GM21825 (cell line): ENCODE data around the gene PDE11A.
"Not testable (repeated sequence)": the region's sequence is repeated elsewhere in the genome, so short reads cannot be mapped to it uniquely, and the experiment has no call there.

Source experiments
- ATAC-seq: cut with Tn5 transposase; IDR thresholded peaks from one replicate; pipeline ENCODE4 v1.9.1; 2021; ENCODE audit warnings: mild to moderate bottlenecking, moderate library complexity; ENCODE audit not compliant: unreplicated experiment

PDE11A gene

DNA sequence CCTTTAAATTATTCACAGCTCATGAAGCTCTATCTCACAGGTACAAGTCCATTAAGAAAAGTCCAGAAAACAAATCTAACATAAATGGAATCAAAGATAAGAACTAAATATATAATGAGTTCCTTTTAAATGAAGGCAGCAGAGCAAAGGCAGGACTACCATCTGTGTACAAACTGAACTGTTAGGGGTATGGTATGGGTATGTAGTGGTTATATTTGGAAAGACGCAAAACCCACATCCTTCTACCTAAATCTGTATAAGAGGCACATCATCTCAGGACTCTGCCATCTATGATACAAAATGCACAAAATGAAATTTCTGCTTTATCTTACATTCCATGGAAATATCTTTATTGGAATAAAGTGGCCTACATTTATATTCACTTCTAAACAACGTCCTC lies 59.9 kb downstream of the PDE11A start:
- ATAC-seq: no peak

DNA sequence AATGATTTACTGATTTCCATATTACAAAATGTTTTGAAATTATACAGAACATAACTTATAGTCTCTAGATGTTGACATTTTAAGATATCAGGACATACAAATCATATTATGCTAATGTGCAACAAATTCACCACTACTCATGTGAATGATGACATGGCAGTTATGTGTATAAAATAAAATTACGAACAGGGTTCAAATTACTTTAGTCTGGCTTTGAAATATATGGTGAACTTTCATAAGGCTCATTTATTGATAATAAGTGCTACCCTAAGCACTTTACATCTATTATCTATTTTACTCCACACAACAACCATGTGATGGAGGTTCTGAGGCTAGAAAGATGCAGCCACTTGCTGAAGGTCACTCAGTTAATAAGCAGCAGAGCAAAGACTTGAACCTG lies 62.8 kb downstream of the PDE11A start:
- ATAC-seq: no peak

DNA sequence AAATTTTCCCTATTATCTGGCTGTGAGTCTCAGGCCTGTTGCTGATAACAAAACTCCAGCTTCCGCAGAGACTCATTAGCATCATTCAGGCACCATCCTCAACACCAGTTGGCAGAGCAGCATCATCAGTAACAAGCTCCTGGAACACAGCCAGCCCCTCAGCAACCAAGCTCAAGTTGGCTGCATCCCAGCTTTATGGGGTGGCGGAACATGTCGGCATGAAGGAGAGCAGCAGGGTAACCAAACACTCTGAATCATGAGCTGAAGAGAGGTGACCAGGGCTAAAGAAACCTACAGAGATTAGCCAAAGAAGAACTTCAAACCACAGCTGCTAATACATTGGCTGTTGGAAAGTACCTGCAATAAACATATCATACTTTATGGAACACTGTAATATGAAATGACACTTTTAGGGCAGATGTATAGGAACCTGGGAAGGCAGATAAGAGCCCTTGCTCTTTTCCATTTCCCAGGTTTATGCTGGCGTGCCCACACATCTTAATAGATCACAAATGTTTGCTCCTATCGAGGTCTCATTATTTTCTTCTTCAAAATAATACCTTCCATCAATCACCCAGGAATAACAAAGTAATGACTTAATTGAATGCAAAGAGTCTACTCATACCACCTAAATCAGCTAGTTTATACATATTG lies 63.8 kb downstream of the PDE11A start:
- ATAC-seq: no peak

DNA sequence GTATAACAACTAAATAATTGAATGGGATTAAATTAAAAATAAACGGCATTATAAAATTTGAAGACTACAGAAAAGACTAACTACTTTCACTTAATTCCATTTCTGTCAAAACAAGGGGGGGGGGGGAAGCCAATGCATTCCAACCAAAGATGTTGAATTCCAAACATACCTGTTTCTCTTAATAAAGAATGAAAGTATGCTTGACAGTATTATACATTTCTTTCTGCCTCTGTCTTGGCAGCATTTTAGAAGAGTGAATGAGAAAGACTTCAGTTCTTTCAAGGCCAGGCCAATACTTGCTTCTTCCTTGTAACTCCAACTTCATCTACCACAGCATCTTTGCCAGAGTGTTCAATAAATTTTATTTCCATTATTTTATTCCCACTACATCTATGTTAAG lies 65.9 kb downstream of the PDE11A start:
- no peak for ATAC-seq

DNA sequence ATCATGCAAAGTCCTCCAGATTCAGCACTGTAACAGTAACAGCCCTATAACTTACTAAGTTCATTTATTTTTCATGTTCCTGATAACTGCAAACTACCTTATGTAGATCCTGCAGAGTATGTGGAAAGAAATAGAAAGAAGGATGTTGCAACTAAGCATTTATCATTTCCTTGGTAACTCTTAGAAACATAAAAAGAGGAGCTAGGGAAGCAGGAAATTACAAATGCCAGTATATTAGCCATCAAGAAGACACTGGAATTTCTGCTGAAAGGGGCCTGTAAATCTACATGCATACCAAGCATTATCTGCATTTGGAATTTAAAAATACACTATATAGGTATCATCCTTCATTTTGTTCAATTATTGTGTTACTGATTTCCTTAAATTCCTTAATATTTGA lies 66.8 kb downstream of the PDE11A start:
- no peak for ATAC-seq

DNA sequence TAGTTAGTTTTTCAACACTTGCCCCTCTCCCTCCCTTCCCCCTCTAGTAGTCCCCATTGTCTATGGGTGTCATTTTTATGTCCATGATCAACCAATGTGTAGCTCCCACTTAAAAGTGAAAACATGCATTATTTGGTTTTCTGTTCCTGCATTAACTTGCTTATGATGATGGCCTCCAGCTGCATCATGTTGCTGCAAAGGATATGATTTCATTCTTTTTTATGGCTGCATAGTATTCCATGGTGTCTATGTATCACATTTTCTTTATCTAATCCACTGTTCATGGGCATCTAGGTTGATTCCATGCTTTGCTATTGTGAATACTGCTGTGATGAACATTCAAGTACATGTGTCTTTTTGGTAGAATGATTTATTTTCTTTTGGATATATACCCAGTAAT lies 70.5 kb downstream of the PDE11A start:
- ATAC-seq: no peak

DNA sequence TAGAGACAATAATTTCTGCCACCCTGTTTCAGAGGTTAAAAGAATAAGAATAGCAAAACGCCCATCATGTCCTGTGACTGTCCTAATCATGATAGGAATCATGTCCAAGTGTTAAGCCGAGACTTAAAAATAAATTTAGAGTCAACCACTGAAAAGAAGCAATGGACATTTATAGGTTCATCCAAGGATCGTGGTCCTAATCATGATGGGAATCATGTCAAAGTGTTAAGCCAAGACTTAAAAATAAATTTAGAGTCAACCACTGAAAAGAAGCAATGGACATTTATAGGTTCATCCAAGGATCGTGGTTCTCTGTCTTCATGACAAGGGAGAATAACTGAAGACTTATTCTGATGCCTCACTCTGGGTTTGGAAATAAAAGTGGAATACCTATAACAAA lies 73.6 kb downstream of the PDE11A start:
- no peak for ATAC-seq

DNA sequence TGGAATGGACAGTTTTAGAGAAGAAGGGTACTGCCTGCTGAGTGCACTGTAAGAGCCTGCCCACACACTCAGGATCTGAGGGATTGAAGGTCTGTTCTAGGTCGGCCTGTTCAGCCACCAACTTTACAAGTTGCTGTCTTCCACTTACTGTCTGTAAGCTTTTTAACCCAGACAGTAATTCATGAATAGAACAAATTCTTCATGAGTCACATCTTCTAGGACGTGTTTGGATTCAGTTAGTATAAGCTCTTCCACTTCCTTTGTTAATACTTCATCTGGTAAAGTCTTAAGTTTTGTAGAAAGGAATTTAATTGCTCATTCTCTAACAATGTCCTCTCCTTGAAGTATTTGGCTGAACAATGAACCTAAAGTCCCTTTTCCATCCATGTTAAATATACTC lies 74.6 kb downstream of the PDE11A start:
- ATAC-seq: no peak

DNA sequence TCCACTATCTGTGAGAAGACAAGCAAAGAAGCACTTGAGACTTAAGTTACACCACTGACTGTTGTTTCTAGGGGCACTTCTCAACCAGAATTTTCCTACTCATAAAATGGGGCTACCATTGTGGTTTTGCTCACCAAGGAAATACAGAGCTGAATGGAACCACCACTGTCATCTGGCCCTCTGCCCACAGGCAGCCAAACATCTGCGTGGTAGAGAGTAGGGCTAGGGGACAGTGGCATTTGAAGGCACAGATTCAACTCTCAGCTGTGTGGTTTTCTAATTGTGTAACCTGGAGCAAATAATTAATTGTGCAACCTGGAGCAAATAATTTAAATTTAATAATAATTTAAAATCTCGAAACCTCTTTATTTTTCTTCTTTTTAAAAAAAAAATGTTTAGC lies 79.6 kb downstream of the PDE11A start:
- no peak for ATAC-seq

DNA sequence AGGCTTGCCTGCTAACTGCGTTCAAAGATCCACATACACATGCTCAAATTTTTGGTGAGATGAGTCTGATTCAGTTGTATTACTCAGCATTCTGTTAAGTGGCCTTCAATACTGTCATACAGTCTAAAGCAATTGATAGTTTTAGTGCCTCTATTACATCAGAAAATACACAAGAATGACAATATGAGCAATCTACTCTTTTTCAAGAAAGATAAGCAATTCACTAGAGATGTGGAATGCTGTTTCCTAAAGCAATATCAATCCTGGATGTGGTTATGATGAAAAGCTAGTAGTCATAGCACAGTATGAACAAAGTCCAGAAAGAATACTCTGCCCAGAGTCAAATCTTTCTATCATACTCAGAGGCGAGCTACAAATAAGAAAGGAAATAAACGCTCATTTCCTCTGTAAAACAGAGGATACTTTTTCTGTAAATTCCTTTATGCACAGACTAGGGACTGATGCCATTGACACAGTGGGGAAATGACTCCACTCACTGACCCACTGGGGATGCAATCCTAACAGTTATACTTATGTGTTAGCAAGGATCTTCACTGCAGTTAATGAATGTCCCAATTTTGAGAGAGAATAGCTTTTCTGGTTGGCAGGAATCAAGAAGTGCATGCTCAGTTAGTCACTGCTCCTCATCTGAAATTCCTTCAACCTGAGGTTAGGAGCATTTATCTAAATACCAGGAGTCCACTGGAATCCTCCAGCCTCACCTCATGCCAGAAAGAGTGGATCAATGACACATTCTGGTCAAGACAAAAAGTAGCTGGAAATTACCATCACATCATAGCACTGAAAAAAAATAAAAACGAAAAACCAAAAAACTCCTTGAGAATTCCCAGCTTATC lies 83.3 kb downstream of the PDE11A start:
- no peak for ATAC-seq

DNA sequence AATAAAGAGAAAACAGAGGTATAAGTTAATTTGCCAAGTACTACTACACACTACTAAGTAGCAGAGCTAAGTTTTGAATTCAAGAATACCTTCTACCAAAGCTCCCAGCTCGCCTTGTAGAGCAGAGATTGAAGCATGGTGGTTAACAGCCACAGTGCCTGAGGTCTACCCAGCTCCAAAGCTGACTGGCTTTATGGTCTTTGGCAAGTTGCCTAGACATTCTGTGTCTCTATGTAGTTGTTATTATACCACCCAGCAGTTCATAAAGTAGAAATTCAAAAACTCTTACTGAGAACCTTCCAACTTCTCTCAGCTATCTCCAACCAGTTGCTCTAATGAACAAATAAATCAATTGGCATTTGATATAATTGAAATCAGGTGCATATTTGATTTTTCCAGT lies 87.8 kb downstream of the PDE11A start:
- ATAC-seq: no peak

DNA sequence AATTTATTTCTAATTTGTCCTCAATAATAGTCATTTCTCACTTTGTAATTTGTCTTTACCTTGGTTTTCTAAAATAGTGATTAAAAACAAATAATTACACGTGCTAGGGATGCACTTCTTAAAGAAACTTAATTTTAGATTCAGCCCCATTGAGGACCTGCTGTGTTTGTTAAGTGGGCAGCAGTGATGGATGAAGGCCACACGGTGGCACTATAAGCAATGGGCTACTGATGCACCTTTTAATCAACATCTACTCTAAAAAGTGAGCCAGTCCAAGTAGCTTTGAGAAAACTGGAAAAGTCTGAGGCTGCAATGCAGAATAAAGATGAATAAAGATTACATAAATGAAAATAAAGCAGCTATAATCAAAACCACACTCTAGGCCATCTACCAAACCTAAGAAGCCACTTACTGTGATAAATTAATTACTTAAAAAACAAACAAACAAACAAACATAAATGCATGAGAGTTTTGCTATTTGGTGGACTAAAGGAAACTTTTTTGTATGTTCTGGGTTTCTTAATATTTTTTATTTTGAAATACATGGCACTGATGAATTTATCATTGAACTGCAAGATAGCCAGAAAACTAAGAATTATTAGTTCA lies 89.3 kb downstream of the PDE11A start:
- ATAC-seq: no peak

DNA sequence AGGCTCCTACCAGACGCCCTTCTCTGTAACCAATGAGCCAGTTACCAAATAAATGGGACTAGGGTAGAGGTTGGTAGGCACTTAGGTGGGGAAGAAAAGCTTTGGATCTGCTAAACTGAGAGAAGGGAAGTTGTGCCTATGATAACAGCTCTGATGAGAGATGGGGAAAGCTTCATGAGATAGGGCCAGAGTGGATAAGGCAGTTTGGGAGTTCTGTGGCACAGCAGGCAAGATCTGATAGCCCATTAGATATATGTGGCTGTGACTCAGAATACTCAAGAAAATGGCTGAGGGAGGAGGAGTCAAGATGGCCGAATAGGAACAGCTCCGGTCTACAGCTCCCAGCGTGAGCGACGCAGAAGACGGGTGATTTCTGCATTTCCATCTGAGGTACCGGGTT lies 99.8 kb downstream of the PDE11A start:
- ATAC-seq: no peak

DNA sequence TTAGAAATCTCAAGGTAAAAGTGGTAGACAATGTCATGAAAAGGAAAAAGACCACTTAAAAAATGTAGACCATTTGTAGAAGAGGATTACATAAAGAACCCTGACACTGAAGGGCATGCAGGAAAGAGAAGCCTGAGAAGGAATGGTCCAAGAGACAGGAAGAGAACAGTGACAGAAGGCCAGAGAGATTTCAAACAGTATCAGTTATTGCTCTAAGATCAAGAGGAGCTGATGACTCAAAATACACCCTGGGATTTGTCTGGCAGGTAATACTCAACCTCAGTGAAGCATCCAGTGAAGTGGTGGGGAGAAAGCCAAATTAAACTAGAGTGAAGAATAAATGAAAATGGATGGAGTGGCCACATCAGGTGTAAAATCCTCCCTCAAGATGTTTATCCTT lies 100.5 kb downstream of the PDE11A start:
- no peak for ATAC-seq

DNA sequence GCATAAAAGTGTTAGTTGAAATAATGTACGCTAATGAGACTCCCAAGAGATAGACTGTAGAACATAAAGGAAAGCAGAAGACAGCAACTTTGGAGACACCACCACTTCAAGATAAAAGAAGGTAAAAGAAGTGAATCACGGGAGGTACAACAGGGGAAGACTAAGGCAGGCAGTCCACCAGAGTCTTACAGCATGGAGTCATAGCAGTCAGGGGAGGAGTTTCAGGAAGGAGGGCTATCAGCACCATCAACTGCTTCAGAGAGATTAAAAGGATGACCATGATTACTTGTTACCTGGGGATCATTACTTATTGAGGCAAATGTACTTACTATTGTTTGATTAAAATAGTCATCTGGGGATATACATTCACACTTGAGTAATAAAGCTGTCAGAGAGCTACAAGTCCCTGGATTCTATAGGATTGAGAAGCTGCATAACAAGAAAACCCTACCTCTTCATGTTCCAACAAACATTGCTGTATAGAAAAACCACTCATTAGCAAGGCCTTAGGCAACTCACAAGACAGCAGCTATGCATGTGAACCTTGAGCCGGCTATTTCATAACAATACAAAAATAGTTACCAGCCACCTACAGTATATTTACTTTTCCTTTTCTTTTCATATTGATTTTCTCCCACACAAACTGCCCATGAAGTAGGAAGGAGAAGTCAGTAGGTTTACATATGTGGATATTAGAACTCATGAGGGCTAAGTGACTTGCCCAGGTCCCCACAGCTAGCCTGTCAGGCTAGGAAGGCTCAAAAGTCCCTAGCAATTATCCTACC lies 101.7 kb downstream of the PDE11A start:
- no peak for ATAC-seq

DNA sequence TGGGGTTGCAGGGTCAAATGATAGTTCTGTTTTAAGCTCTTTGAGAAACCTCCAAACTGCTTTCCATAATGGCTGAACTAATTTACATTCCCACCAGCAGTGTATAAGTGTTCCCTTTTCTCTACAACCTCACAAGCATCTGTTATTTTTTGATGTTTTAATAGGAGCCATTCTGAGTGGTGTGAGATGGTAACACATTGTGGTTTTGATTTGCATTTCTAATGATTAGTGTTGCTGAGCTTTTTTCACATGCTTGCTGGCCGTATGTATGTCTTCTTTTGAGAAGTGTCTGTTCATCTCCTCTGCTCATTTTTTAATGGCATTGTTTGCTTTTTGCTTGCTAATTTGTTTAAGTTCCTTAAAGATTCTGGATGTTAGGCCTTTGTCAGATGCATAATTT lies 107.7 kb downstream of the PDE11A start:
- no peak for ATAC-seq

DNA sequence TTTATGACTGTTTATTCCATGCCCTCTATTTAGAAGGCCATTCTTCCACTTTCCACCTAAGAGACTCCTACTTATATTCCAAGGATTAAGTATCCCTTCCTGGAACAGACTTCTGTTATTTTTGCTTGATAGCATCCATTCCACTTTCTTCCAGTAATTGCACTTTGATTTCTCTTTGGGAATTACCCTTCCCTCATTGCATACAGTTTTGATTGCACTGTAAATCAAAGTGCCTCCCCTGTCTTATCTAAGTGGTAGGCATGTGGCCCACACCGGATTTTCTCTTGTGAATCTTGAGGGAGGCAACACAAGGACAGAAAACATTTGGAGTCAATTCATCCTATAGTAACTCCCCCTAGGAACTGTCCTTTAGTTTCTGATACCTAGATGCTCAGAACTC lies 120.4 kb downstream of the PDE11A start:
- ATAC-seq: no peak

DNA sequence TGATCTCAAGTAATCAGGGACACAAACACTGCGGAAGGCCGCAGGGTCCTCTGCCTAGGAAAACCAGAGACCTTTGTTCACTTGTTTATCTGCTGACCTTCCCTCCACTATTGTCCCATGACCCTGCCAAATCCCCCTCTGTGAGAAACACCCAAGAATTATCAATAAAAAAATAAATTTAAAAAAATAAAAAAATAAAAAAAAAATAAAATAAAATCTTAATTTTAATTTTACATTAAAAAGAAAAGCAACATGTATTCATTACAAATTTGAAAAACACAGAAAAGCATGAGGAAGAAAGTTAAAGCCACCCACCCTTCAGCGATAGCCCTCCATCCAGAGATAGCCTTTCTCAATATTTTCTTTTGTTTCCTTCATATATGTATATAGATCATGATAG lies 125.0 kb downstream of the PDE11A start:
- not testable (repeated sequence) for ATAC-seq

DNA sequence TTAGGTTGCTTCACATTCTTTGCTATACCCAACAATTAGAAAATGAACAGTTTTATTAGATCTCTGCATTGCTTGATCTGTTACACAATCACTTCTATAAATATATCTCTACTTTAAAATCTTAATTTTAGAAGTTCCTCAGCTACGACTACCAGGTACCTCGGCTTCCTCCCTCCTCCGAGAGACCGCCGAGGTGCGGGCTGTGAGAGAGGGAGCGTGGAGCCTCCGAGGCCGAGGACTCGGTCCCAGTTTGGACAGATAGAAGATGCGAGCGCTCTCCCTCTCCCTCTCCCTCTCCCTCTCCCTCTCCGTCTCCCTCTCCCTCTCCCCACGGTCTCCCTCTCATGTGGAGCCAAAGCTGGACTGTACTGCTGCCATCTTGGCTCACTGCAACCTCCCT lies 128.0 kb downstream of the PDE11A start:
- not testable (repeated sequence) for ATAC-seq

DNA sequence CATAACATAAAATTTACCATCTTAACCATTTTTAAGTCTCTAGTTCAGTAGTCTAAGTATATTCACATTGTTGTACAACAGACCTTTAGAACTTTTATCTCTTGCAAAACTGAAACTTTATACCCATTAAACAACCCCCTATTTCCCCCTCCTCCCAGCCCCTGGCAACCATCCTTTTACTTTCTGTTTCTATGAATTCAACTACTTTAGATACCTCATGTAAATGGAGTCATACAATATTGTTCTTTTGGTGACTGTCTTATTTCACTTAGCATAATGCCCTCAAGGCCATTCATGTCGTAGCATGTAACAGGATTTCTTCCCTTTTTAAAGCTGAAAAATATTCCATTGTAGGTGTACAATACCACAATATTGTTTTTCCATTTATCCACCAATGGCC lies 129.8 kb downstream of the PDE11A start:
- ATAC-seq: no peak

DNA sequence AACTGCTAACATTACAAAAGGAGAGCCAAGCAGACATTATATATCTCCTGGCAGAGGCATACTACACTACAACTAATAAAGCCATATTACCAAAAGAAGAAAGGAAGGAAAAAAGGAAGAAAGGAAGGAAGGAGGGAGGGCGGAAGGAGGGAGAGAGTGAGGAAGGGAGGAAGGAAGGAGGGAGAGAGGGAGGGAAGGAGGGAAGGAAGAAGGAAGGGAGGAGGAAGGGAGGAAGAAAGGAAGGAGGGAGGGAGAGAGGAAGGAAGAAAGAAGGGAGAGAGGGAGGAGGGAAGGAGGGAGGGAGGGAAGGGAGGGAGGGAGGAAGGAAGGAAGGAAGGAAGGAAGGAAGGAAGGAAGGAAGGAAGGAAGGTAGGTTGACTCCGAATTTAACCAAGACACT lies 133.4 kb downstream of the PDE11A start:
- ATAC-seq: no peak
